Stimulated activated CD4-positive, alpha-beta T cell treated with anti-CD3 and anti-CD28 coated beads, Interleukin-1b, Interleukin-23, amount 100 ng/mL, for 1 hour (primary cell): ENCODE results near the gene CATSPERZ.
"Not testable (repeated sequence)": the region's sequence is repeated elsewhere in the genome, so short reads cannot be mapped to it uniquely, and the experiment has no call there.

Source experiments
- DNase-seq, 2 donors: peaks; one replicate each; pipeline ENCODE4 v3.0.0-alpha.2; 2020; ENCODE audit warnings: low read depth in 2 of 2

Gene CATSPERZ

GRCh38 chr11:64303109-64304031 is 3.2 kb downstream of the CATSPERZ start:
- DNase-seq: no peak

- DNase-seq: no peak
These were observed 3.8 kb downstream of the CATSPERZ start for GRCh38 chr11:64304032-64304315.

GRCh38 chr11:64304316-64305072 is 4.3 kb downstream of the CATSPERZ start:
- DNase-seq: peak; percentile 84 to 92

- peak; percentile 99 for DNase-seq
These were observed 5.0 kb downstream of the CATSPERZ start, which contains the start of gene ESRRA for GRCh38 chr11:64305075-64305690. Gene ESRRA (plus strand): TSS chr11:64305524. CDS start chr11:64307180, 1,656 bp downstream.

GRCh38 chr11:64305691-64306562 is 5.8 kb downstream of the CATSPERZ start:
- peak in 1 of 2 donors; percentile 44 for DNase-seq

GRCh38 chr11:64306563-64306875 is 6.4 kb downstream of the CATSPERZ start:
- DNase-seq: no peak

GRCh38 chr11:64306876-64307622 is 6.9 kb downstream of the CATSPERZ start:
- DNase-seq: no peak

GRCh38 chr11:64307795-64308194 is 7.6 kb downstream of the CATSPERZ start:
- DNase-seq: not testable (repeated sequence)

- no peak for DNase-seq
These were observed 12.8 kb downstream of the CATSPERZ start for GRCh38 chr11:64312947-64313346.

GRCh38 chr11:64313491-64314145 is 13.5 kb downstream of the CATSPERZ start:
- DNase-seq: no peak

- DNase-seq: no peak
These were observed 14.1 kb downstream of the CATSPERZ start for GRCh38 chr11:64314146-64314804.

GRCh38 chr11:64314805-64315561 is 14.8 kb downstream of the CATSPERZ start:
- DNase-seq: no peak

GRCh38 chr11:64315667-64316526 is 15.7 kb downstream of the CATSPERZ start:
- DNase-seq: not testable (repeated sequence)

GRCh38 chr11:64316672-64317324 is 16.6 kb downstream of the CATSPERZ start:
- DNase-seq: no peak

GRCh38 chr11:64317325-64317960 is 17.3 kb downstream of the CATSPERZ start, which contains the start of gene TRMT112:
Gene TRMT112 (minus strand): TSS chr11:64317559. CDS start chr11:64317526, 33 bp downstream.
- DNase-seq: peak; percentile 79 to 93

- DNase-seq: peak; percentile 83 to 90
These were observed 18.0 kb downstream of the CATSPERZ start, which contains the start of gene PRDX5 for GRCh38 chr11:64317961-64318765. Gene PRDX5 (plus strand): TSS chr11:64318121. CDS start chr11:64318216, 95 bp downstream.
